NCI-H526 (cell line): Measurements from ENCODE around the gene RETREG1.

Experiments used
- DNase-seq, 2 experiments: peaks; one replicate each; lab custom pipeline; 2025; lab: John Stamatoyannopoulos, UW

RETREG1 gene

DNA sequence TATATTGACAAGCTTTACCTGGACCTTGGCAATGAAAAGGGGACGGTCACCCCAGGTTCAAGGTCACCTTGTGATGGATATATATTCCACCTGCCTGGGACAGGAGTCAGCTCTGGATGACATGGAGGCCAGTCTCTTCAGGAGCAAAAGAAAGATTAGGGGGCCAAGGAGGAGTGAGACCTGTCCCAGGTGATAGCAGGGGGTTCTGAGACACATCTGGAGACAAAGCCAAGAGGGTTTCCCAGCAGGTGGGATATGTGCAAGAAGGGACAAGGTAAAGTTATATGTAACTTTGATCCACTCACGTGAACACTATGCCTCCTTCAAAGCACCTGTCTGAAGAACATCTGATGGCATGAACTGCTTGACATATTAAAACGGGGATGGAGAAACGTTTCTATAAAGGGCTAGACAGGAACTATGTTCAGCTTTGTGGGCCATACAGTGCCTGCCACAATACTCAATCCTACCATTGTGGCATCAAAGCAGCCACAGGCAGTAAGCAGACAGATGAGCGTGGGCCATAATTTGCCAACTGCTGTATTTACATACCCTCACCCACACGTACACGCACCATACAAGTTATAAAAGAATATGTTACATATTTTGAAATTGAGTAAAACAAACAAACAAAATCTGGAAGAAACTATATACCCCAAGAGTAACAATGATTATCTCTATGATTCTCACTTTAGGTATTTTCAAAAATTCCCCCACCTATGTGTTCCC, 88.3 kb downstream of the RETREG1 start:
- DNase-seq: no peak

- no peak for DNase-seq
Observed at GRCh38 chr5:16525651-16526050, 91.1 kb downstream of the RETREG1 start.

DNA sequence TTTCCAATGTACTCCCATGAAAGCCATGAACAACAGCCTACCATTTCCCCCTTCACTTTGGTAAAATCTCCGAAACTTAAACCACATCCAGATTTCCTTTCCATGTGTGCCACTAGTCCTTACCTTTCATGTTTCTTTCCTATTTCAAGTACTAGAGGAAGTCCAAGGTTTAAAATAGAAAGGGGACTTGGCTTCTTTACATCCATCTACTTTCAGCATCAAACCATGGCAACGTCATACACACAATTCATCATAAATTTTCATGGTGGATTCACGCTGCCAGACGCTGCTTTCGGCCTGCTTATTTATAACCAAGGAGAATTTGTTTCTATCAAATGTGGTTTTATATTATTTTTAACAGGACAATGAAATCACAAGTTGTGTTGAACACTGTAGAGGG, 92.5 kb downstream of the RETREG1 start:
- no peak for DNase-seq

GRCh38 chr5:16521521-16522483, 95.0 kb downstream of the RETREG1 start:
- DNase-seq: no peak

DNA sequence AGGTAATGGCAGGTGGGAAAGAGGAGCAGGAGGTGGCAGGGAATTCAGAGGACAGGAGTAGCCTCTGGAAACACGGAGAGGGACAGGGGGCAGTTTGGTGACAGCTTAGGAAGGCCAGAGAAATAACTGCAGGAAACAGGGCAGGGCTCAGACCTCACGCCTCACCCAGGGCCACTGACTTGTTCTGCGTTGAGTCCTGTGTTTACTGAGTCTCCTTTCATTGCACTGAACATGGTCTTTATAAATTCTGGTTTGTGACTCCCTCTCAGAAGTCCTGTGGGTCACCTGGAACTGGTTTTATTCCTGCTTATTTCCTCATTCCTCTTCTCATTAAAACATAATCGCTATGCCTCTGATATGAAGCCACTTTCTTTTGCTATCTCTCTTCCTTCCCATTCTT, 96.0 kb downstream of the RETREG1 start:
- no peak for DNase-seq

GRCh38 chr5:16519435-16519834, 97.4 kb downstream of the RETREG1 start:
- DNase-seq: no peak

- DNase-seq: no peak
Observed at GRCh38 chr5:16518606-16519005, 98.2 kb downstream of the RETREG1 start.

DNA sequence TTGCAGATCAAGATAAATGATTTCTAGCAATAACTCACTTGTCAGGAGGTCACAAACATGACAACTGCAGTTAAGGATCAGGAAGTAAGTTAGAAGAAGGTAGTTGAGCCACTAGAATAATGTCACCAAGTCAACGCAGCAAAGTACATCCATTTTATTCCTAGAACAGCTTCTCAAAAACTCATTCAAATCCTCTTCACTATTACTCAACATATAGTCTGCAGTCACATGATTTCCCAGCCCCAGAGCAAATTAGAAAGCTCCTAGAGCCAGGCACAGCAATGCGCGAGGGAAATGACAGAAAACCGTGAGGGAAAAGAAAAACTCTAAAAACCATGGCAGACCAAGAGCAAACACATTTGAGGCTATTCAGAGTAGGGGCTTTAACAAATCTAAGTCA, 101.3 kb downstream of the RETREG1 start:
- DNase-seq: no peak

DNA sequence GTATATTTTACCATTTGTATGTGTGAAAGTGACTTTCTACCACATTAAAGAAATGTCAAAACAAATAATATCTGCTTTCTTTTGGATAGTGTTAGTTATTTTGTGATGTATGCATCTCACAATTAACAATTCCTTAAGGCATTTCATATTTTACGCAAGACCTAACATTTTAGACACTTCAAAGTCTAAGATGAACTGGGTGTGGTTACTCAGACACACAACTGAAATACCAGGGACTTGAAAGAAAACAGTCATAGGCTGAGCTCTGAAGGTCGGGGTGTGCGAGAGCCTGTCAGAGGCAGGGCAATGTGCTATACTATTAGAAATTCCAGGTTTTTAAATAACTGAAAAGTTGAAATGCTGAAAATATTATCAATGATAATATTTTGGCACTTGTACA, 106.7 kb downstream of the RETREG1 start:
- no peak for DNase-seq

GRCh38 chr5:16508730-16509531, 107.9 kb downstream of the RETREG1 start:
- DNase-seq: no peak

DNA sequence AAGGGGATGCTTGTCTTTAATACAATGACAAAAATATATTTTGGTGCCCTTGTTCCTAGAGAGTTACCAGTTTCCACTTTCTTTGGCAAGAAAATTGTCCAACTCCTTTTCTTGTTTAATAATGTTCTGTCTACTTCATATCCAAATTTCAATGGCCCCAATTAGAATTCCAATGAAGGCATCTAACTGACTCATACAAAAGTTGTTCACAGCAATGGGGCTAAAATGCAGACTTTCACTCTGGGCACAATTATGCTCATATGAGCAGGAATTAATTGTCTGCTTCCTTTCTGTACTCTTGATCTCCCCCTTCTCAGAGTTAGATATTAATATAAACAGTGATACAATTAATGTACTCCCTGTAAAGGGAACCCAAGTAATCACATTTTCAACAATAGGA, 109.1 kb downstream of the RETREG1 start:
- no peak for DNase-seq

DNA sequence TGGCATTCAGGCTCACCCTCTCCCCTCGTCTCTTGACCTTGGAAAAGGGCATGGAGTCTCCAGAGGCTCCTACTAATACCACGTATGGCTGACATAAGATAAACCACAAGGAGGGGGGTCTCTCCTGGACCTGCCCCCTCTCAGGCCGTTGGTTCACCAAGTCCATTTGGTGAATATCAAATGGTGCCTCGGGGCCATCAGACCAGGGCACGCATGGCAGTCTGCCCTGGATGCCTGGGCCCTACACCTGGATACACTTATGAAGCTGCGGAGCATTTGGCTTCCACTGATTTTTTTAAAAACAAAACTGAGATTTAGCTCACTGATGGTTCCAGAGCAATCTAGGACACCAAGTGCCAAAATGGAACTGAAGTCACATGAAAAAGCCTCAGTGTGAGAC, 110.9 kb downstream of the RETREG1 start:
- DNase-seq: no peak

- DNase-seq: no peak
Observed at GRCh38 chr5:16505140-16505891, 111.5 kb downstream of the RETREG1 start.

- DNase-seq: no peak
Observed at GRCh38 chr5:16504571-16504970, 112.2 kb downstream of the RETREG1 start.

DNA sequence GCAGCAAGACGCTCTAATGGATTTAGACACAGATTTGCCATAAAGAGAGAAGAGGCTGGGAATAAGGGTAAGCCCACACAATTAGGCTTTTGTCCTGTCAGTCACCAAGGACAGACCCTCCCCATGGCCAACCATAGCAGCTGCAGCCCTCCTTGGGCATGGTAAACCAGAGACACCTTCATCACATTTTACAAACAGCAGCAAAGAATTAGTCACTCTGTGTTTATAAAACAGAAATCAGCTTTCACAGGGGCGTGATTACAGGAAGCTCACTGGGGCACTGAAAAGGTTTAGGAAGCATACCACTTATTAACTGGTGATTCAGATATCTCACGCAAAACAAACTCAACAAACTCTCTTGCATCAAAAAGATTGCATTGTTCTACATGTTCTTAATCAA, 113.9 kb downstream of the RETREG1 start:
- no peak for DNase-seq

DNA sequence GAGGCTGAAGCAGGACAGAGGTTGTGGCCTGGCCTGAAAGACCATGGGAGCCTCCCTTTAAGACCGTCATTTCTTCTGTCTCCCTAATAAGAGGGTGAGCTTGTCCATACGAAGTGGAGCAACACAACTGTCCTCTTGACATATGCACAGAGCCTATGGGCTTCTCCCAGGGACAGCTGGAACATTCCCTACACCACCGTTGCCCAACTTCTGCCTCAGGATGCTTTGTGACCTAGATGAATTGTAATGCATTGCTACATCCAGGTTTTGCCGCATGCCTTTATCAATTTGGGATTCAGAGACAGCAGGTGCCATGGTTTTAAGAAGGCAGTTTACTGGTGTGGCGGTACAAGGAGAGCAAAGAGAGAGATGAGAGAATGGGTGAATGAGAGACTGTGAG, 116.8 kb downstream of the RETREG1 start:
- no peak for DNase-seq

DNA sequence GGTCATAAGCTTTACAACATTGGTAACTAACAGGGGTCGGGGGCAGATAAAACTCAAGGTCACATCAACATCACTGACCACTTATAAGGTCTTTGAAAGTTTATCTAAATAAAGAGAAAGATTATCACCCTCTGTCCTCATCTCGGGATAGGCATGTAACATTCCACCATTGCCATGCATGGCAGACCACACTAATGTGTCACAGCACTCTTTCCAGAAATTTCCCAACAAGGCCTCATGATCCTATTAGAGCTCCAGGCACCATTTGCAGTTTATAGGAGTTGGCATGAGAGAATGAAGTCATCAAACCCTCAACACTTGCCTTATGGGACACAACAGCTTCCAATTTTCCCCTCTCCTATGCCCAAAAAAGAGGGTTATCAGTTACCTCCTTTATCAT, 119.3 kb downstream of the RETREG1 start:
- no peak for DNase-seq

GRCh38 chr5:16493261-16493660, 123.5 kb downstream of the RETREG1 start:
- DNase-seq: no peak

GRCh38 chr5:16492398-16493140, 124.2 kb downstream of the RETREG1 start:
- no peak for DNase-seq

GRCh38 chr5:16490911-16491310, 125.9 kb downstream of the RETREG1 start:
- no peak for DNase-seq

GRCh38 chr5:16489322-16489791, 127.4 kb downstream of the RETREG1 start:
- DNase-seq: peak; percentile 15 to 48
